ENCODE data around the gene LOC128125822.
"Not testable (repeated sequence)": the region's sequence is repeated elsewhere in the genome, so short reads cannot be mapped to it uniquely, and the experiment has no call there.

LOC128125822 gene

DNA sequence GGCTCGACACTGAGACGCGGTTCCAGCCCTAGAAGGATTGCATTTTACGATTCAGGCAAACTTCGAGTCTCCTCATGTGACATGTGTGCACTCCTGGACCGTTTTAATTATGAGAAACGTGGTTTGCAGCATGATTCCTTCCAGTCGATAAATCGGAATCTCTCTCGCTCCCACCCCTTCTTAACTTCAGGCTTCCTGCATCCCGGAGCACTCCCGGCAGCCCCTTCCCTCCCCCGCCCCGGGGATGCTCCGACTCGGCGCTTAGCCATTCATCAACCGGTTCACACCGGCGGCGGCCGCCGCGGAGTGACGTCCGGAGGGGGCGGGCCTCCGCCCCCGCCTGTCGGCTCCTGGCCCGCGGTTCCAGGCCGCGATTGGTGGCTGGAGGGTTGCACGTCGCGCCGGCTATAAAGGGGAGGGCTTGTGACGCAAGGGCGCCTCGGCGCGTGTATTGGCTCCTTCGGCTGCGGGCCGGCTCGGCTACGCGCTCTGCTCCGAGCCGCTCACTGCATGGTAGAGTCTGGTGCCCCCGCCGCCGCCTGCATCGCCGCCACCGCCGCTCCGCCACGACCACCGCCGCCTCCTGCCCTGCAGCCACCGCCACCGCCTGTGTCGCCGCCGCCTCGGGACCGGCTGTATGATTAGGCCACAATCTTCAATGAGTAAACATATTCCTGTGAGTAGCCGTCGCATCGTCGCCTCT is at the start of gene LOC128125822, which contains the start of gene PTP4A1:
LOC128125822 (plus strand) TSS at position 437 of the 703 bp plus-strand sequence.
PTP4A1 (plus strand) TSS at position 437 of the 703 bp plus-strand sequence. CDS start 4,401 bp downstream, outside the sequence.
- DNase-seq (ENCODE audit: low read depth in 2 of 2), result peak; percentile 93 to 96

DNA sequence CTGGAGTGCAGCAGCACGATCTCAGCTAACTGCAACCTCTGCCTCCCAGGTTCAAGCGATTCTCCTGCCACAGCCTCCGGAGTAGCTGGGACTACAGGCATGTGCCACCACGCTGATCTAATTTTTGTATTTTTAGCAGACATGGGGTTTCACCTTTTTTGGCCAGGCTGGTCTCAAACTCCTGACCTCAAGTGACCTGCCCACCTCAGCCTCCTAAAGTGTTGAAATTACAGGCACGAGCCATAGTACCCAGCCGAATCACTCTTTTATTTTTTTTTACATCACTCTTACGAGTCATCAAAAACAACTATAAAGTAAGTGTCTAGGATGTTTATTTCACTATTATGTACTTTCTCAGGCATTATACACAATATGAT is 49.4 kb upstream of the LOC128125822 start:
- not testable (repeated sequence) for DNase-seq (ENCODE audit: low read depth in 2 of 2)

DNA sequence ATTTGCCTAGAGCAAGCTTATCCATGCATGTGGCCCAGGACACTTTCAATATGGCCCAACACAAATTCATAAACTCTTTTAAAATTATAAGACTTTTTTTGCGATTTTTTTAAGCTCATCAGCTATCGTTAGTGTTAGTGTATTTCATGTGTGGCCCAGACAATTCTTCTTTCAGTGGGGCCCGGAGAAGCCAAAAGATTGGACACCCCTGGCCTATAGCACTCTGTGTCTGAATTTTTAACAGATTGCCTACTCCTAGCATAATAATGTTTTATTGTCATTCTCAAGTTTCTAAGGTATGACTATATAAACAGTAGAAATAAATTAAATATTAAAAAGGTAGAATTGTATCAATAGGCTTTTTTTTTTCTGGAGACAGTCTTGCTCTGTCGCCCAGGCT is 48.6 kb upstream of the LOC128125822 start:
- DNase-seq (ENCODE audit: low read depth in 2 of 2), result no peak

DNA sequence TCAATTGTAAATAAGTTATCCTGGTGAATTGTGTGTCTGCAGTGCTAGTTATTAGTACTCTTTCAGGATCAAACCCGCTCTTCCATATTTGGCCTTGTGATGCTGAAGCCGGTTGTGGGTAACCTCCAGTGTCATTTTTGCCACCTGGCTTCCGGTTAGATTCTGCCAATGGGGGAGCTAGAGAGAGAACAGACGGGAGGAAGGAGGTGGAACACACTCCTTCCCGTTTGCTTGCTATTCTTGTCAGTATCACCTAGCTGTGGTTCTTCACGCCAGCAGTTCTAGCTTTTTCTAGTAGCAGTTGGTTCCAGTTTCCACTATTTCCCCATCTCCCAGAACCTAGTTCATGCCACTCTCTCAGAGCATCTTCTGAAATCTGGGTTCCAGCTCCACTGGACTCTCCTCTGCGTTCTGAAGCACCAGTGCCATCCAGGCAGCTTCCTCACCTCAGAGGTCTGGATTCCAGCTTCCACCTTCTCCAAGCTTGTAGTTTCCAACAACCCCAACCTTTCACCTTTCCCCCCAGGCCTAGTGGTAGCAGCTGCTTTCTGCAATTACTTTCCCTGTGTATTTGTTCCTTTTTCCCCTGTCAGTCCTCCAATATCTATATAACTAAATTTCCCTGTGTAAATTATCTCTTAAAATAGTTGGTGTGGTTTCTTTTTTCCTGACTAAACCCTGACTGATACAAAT is 46.9 kb upstream of the LOC128125822 start:
- DNase-seq (ENCODE audit: low read depth in 2 of 2), result no peak

DNA sequence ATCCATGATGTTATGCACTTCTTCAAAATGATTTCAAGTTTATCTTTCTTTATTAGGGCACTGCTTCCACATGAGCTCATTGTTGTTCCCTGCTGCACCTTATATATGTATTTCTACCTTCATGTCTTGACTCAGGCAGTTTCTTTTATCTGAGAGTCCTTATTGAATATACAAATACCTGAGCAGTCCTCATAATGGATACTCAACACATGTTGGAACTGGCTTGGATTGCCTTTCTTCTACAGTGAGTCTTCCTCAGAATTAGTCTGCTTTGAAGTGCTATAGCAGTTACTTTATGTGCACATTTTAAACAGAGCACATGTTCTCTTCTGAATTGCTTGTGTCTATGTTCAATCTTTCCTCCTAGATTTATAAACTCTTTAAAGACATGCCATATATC is 45.3 kb upstream of the LOC128125822 start:
- no peak for DNase-seq (ENCODE audit: low read depth in 2 of 2)

DNA sequence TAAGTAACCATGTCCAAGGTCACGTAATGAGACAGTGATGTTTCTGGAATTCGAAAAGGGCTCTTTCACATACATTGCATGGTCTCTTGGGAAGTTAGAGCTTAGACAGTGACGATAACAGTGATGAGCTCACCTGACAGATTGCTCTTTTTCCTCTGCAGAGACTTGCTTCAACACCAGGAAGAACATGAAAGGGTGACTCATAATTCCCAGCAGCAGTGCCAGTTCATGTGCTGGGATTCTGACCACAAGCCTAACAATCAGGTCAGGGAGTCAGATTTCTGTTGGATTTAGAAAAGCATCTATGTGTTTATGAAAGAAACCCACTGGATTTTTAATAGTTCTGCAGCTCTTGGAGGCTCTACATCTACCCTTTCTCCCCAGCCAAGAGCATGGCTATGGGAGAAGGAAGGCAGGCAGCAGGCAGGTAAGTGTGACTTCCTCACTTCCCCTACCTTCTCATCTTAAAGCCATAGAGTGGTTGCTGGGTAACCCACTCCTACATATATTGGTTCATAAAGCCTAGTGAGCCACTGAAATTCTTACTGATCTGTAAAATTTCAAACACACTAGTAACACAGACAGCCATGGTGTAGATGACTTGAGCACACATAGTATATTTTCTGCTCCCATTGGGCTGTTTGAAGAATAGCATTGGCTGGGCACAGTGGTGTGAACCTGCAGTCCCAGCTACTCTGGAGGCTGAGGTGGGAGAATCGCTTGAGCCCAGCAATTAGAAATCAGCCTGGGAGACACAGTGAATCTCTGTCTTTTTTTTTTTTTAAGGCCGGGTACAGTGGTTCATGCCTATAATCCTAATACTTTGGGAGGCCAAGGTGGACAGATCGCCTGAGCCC is 44.4 kb upstream of the LOC128125822 start:
- no peak for DNase-seq (ENCODE audit: low read depth in 2 of 2)

DNA sequence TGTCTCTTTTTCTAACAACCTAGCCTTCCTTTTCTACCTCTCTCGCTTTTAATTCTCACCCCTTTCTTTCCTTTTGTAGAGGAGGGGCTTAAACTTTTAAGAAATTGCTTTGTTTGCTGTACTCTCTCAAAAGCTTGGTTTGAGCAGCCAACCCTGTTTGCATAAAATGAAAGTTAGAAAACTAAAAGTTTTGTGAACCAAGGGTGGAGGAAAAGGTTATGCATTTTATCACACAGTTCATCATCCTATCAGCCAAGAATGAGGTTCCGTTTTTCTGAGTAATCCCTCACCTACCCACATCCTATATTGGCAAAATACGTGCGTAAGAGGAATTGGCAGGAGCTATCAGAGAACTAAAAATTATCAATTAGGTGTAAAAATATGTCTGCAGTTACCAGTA is 42.8 kb upstream of the LOC128125822 start:
- no peak for DNase-seq (ENCODE audit: low read depth in 2 of 2)

DNA sequence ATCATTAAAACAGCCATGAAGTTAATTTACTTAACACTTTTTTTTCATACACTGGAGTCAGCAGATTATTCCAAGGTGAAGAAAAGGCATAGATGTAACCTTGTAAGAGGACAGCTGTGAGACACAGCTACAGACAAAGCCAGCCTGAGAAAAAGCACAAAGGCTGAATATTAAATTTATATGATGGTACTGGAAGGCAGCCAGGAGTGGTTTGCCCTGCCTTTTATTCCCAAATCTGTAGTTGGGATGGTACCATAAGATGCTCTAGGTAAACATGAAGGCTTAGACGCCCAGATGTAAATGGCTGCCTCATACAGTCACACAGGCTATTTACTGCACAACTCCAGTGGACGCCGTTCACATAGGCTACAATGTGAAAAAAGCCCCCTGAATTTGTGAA is 42.1 kb upstream of the LOC128125822 start:
- no peak for DNase-seq (ENCODE audit: low read depth in 2 of 2)

DNA sequence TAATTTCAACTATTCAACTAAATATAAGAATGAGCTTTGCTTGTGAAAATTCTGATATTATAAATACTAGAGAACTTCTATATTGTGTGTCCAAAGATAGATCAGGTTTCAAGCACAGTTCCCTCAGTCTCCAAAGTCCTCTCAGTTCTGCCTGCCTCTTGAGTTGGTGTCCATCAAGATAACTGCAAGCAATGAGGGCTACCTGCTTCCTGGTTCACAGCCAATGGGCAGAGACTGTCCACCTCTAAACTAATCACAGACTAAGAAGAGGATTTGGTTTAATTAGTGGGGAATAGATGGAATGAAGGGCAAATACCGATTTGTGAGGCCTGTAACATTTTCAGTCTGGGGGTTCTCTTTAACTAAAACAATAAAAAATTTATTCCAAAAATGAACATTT is 41.3 kb upstream of the LOC128125822 start:
- no peak for DNase-seq (ENCODE audit: low read depth in 2 of 2)

DNA sequence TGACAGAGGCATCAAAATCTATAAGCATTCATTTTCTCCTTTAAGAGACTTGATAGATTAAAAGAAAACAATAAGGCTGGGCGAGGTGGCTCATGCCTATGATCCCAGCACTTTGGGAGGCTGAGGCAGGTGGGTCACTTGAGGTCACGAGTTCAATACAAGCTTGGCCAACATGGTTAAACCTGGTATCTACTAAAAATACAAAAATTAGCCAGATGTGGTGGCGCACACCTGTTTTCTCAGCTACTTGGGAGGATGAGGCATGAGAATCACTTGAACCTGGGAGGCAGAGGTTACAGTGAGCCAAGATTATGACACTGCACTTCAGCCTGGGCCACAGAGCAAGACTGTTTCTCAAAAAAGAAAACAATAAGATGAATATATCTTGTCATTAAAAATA is 39.3 kb upstream of the LOC128125822 start:
- DNase-seq (ENCODE audit: low read depth in 2 of 2), result no peak

DNA sequence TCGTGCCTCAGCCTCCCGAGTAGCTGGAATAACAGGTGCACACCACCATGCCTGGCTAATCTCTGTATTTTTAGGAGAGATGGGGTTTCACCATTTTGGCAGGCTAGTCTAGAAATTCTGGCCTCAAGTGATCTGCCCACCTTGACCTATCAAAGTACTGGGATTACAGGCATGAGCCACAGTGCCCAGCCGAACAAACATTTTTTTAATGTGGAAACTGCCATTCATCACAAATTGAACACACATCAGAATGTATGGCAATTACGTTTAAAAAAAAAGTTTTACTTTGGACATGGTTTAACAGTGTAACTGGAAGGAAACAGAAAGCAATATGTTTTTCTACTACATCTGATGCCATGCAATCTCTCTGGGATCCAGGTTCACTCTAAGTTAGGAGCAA is 38.3 kb upstream of the LOC128125822 start:
- no peak for DNase-seq (ENCODE audit: low read depth in 2 of 2)

DNA sequence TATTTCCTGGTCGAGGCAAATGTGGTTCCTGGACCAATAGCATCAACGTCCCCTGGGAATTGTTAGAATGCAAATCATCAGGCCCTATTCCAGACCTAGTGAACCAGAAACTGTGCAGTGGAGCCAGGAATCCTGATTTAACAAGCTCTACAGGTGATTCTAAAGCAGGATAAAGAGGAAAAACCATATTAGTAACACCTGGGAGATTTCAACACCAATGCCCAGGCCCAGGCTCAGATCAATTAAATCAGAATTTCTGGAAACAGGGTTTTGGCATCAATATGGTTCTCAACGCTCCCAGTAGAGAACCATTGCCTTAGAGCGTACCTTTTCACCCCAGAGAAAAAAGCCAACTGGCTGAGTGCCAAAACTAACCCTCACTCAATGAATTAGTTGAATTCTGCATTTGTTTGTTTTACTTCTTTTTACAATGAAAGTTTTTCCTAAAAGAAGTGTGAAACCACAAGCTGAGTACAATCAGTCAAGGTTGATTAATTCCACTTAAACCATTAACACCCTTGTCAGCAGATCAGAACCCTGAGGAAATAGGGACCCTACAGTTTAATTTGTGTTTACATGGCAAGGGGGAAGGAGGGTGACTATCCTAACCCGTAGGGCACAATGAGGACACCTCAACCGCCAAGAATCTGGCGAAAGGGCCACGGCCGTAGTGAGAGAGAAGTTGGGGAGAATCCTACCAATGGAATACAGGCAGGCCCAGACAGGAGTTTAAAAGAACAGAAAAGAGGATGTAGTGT is 34.9 kb upstream of the LOC128125822 start:
- DNase-seq (ENCODE audit: low read depth in 2 of 2), result no peak

DNA sequence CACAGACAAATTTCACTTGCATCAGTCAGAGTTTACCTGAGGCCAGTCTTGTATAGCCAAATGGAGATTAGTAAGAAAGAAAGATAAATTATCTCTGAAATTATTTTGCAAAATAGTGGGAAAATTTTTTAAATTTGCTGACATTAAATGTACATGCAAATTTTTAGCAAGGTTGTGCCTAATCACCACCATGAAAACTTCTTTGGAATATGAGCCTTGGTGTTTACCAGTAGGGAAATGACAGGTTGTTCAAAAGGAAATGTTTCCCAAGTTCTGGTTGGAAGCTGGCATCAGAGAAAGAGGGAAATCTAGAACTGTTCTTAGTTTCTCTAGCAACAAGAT is 34.4 kb upstream of the LOC128125822 start:
- no peak for DNase-seq (ENCODE audit: low read depth in 2 of 2)

DNA sequence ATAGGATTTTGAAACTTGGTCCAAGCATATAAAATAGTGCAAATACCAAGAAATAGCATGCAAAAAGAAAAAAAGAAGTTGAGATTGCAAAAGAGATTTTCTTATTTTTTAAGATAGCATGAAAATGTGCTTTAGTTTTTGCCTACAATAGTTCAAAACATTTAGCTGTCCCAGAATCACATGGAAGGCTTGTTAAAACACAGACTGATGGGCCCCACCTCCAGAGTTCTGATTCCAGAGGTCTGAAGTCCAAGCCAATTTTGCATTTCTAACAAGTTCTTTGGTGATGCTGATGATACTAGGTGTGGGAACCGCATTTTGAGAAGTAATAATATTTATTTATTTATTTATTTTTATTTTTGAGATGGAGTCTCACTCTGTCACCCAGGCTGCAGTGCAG is 33.7 kb upstream of the LOC128125822 start:
- DNase-seq (ENCODE audit: low read depth in 2 of 2), result no peak

DNA sequence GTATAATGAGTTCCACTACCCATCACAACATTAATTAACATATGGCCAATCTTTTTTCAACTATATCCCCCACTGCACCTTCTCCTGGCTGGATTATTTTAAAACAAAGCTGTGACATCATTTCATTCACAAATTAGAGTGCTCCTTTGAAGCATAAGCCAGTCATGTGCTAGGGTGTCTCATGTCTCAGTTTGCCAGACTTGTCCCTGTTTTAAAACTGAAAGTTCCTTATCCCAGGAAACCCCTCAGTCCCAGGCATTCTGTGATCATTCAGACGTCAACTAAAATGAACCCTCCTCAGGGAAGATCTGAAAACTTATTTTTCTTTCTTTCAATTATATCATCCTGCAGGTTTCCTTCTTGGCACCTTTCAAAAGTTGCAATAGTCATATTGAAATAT is 29.3 kb upstream of the LOC128125822 start:
- DNase-seq (ENCODE audit: low read depth in 2 of 2), result no peak

DNA sequence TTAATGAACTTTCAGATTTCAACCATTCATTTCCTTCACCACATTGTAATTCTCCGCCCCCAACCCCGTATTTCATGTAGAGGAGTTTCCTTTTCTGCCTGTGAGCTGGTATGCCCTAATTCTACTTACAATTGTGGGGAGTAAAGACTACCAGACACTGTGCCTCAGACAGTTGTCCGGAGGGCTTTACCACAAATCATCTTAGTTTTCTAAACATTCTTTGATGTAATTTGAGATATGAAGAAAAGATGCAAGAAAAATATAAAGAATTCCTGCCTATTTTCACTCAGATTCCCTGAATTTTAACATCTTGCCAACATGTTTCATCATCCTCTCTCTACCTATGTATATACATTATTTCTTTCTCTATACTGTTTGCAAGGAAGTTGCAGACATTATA is 28.3 kb upstream of the LOC128125822 start:
- no peak for DNase-seq (ENCODE audit: low read depth in 2 of 2)

DNA sequence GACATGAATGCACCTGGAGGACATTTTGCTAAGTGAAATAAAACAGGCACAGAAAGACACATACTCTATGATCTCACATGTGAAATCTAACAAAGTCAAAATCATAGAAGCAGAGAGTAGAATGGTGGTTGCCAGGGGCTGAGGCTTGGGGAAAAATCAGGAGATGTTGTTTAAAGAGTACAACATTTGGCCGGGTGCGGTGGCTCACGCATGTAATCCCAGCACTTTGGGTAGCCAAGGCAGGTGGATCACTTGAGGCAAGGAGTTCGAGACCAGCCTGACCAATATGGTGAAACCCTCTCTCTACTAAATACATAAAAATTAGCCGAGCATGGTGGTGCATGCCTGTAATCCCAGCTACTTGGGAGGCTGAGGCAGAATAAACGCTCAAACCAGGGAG is 26.0 kb upstream of the LOC128125822 start:
- no peak for DNase-seq (ENCODE audit: low read depth in 2 of 2)

DNA sequence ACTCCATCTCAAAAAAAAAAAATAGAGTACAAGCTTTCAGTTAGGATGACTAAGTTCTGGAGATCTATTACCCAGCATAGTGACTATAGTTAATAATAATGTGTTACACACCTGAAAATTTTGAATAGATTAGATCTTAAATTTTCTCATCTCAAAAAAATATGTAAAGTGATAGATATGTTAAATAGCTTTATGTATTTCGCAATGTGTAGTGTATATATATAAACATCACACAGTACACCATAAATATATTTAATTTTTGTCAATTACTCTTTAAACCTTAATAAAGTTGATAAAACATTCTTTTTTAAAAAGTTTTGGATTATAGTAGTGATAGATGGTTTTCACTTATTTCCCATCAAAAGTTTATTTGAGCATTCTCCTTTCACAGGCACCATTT is 25.6 kb upstream of the LOC128125822 start:
- DNase-seq (ENCODE audit: low read depth in 2 of 2), result no peak

DNA sequence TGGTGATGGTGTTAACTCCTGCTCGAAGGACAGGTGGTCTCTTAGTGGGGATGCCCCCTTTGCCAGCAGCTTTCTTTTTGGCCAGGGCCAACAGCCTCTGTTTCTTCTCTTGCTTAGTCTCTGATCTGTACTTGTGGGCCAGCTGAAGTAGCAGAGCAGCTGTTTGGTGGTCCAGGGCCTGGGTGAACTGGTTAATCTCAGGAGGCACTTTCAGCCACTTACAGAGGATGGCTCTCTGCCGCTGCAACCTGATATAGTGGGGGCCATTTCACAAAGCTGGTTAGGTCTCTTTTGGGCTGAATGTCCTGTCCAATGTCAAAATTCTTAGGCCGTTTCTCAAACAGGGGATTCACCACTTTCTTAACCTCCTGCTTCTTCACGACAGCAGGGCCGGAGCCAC is 23.2 kb upstream of the LOC128125822 start:
- DNase-seq (ENCODE audit: low read depth in 2 of 2), result no peak

DNA sequence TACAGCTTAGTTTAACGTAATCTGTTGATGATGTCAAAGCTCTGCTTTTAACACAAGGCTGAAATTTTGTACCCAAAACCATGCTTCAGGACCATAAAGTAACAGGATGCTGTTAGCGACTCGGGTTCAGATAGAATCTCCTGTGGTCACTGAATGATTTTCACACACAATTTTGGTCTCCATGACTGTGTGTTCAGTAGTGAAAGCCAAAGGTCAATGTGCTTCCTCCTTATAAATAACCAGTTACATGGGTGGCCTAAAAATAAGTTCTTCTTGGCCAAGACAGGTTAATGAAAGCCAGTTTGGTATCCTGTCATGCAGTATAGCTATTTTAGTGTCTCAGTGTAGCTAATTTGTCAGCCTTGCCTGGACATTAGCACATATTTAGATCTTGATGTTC is 19.1 kb upstream of the LOC128125822 start:
- no peak for DNase-seq (ENCODE audit: low read depth in 2 of 2)

DNA sequence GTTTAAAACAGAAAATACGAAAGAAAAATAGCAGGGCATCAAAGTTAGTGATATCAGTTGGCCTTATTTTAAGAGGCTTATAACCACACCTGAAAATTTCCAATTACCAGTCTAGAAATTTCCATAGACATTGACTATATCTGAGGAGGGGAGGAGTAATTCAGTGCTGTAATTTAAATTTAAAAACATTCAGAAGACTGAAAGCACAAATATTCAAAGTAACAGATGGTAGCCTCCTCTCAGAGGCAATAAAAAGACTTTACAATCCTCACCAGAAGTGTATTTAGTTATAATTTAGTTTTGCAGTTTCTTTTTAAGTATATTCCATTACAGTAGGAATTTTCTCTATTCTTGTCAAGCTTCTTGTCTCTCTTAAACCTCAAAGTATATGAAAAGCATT is 18.4 kb upstream of the LOC128125822 start:
- no peak for DNase-seq (ENCODE audit: low read depth in 2 of 2)

DNA sequence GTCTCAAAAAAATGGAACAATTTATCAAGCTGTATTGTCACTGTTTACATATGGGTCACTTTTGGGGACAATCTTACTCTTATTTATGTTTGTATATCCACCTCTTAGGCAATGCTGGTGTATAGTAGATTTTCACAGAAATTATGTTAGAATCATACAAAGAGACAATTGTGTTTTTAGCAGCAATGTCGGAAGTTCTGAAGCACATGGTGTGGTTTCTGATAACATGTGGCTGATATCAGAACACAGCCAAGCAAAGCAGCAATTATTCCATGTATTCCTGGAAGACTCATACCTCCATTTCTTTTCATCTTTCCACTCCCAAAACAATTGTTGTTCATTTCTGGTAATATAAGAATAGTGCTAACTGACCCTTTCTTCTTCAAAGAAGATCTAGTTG is 17.5 kb upstream of the LOC128125822 start:
- DNase-seq (ENCODE audit: low read depth in 2 of 2), result no peak

All from stimulated activated CD4-positive, alpha-beta T cell treated with anti-CD3 and anti-CD28 coated beads, Interleukin-12 subunit alpha, Interleukin-12 subunit beta, amount 100 ng/mL, for 24 hours (primary cell).